GM06990 (cell line): Measurements from ENCODE around the gene C6orf89.

Experiments
- DNase-seq: peaks from one replicate; pipeline ENCODE4 v3.0.0-alpha.2; 2011; ENCODE audit not compliant: insufficient read length; ENCODE audit errors: extremely low read depth
- H3K27me3 ChIP-seq: replicated peaks from 2 replicates; pipeline ENCODE4 v1.6.0; 2011; ENCODE audit warnings: low read length; ENCODE audit not compliant: control insufficient read depth, insufficient read depth
- H3K36me3 ChIP-seq: 2 replicates; pipeline ENCODE4 v1.5.1; 2011; ENCODE audit warnings: low read length; ENCODE audit not compliant: control insufficient read depth, insufficient read depth
- H3K4me3 ChIP-seq: replicated peaks from 2 replicates; pipeline ENCODE4 v1.5.1; 2011; ENCODE audit warnings: low read depth, mild to moderate bottlenecking, control low read depth, low read length
- TF ChIP-seq, protein P1 (sequence below): IDR thresholded peaks from 2 replicates; pipeline ENCODE4 v1.5.1; 2011; ENCODE audit warnings: low read length, control low read depth, mild to moderate bottlenecking, inconsistent platforms; ENCODE audit not compliant: insufficient read depth, poor library complexity, severe bottlenecking

The C6orf89 gene

GRCh38 chr6:36930483-36930882 is 44.7 kb downstream of the C6orf89 start:
- no peak for DNase-seq
- Histone ChIP-seq H3K4me3 (no peak overlapping the region), H3K27me3 (no peaks in the 10 kb centered on the region), H3K36me3 (no peaks in the 10 kb centered on the region)
- TF ChIP-seq, protein P1, sequence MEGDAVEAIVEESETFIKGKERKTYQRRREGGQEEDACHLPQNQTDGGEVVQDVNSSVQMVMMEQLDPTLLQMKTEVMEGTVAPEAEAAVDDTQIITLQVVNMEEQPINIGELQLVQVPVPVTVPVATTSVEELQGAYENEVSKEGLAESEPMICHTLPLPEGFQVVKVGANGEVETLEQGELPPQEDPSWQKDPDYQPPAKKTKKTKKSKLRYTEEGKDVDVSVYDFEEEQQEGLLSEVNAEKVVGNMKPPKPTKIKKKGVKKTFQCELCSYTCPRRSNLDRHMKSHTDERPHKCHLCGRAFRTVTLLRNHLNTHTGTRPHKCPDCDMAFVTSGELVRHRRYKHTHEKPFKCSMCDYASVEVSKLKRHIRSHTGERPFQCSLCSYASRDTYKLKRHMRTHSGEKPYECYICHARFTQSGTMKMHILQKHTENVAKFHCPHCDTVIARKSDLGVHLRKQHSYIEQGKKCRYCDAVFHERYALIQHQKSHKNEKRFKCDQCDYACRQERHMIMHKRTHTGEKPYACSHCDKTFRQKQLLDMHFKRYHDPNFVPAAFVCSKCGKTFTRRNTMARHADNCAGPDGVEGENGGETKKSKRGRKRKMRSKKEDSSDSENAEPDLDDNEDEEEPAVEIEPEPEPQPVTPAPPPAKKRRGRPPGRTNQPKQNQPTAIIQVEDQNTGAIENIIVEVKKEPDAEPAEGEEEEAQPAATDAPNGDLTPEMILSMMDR: no peak

GRCh38 chr6:36933102-36933501 is 47.4 kb downstream of the C6orf89 start:
- no peak overlapping the region for H3K4me3 ChIP-seq
- DNase-seq: no peak
- TF ChIP-seq, protein P1: no peak
- no peaks in the 10 kb centered on the region for H3K36me3 ChIP-seq
- no peaks in the 10 kb centered on the region; the same call in 1 of the 2 replicates for H3K27me3 ChIP-seq

DNA sequence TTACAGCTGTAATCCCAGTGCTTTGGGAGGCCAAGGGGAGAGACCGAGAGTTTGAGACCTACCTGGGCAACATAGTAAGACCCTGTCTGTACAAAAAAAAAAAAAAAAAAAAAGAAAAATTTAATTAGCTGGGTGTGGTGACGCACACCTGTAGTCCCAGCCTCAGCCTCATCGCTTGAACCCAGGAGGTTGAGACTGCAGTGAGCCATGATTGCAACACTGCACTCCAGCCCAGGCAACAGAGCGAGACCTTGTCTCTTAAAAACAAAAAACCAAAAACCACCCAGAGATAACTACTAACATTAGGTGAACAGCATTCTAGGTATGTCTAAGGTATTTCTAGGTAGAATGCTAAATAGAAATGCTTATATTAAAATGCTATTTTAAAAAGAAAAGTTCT is 47.8 kb downstream of the C6orf89 start:
- no peaks in the 10 kb centered on the region for H3K36me3 ChIP-seq
- H3K4me3 ChIP-seq: no peak overlapping the region
- no peaks in the 10 kb centered on the region; the same call in 1 of the 2 replicates for H3K27me3 ChIP-seq
- no peak for DNase-seq
- TF ChIP-seq, protein P1: no peak

- TF ChIP-seq, protein P1: no peak
- no peaks in the 10 kb centered on the region; the same call in 1 of the 2 replicates for H3K27me3 ChIP-seq
- H3K4me3 ChIP-seq: no peak overlapping the region
- DNase-seq: no peak
- no peaks in the 10 kb centered on the region for H3K36me3 ChIP-seq
Observed at GRCh38 chr6:36934901-36935300, 49.1 kb downstream of the C6orf89 start.

- no peak for DNase-seq
- H3K4me3 ChIP-seq: no peak overlapping the region
- no peaks in the 10 kb centered on the region for H3K36me3 ChIP-seq
- H3K27me3 ChIP-seq: no peaks in the 10 kb centered on the region; the same call in 1 of the 2 replicates
- TF ChIP-seq, protein P1: no peak
Observed at GRCh38 chr6:36936824-36937223, 51.1 kb downstream of the C6orf89 start.

GRCh38 chr6:36937896-36938295 is 52.1 kb downstream of the C6orf89 start:
- TF ChIP-seq, protein P1: no peak
- H3K27me3 ChIP-seq: no peaks in the 10 kb centered on the region; the same call in 1 of the 2 replicates
- H3K36me3 ChIP-seq: no peaks in the 10 kb centered on the region
- DNase-seq: no peak
- H3K4me3 ChIP-seq: no peak overlapping the region
